HG02973 (cell line): ENCODE measurements around the gene C20orf202.

Source experiments
- ATAC-seq: cut with Tn5 transposase; IDR thresholded peaks from one replicate; pipeline ENCODE4 v1.9.1; 2021; ENCODE audit warnings: moderate library complexity; ENCODE audit not compliant: unreplicated experiment

Gene C20orf202

GRCh38 chr20:1184260-1184637 lies 19.0 kb upstream of the C20orf202 start:
- no peak for ATAC-seq

- ATAC-seq = no peak
Measured at GRCh38 chr20:1184638-1185315, 18.5 kb upstream of the C20orf202 start, which contains the start of gene TMEM74B. Gene TMEM74B, minus strand, starts transcription at chr20:1184981. Its CDS starts 1,180 bp downstream, at chr20:1183801.

GRCh38 chr20:1185316-1185741 lies 17.9 kb upstream of the C20orf202 start:
- ATAC-seq = no peak

GRCh38 chr20:1185790-1186334 lies 17.4 kb upstream of the C20orf202 start:
- no peak for ATAC-seq

- ATAC-seq = no peak
Measured at GRCh38 chr20:1186367-1186991, 16.8 kb upstream of the C20orf202 start.

- no peak for ATAC-seq
Measured at GRCh38 chr20:1187605-1188171, 15.6 kb upstream of the C20orf202 start.

GRCh38 chr20:1188347-1188746 lies 14.9 kb upstream of the C20orf202 start:
- ATAC-seq = no peak

GRCh38 chr20:1189827-1190226 lies 13.4 kb upstream of the C20orf202 start:
- no peak for ATAC-seq

- ATAC-seq = no peak
Measured at GRCh38 chr20:1190847-1191246, 12.4 kb upstream of the C20orf202 start.

GRCh38 chr20:1191299-1191698 lies 12.0 kb upstream of the C20orf202 start:
- no peak for ATAC-seq

- no peak for ATAC-seq
Measured at GRCh38 chr20:1195226-1195625, 8.0 kb upstream of the C20orf202 start.

- no peak for ATAC-seq
Measured at GRCh38 chr20:1196634-1197033, 6.6 kb upstream of the C20orf202 start.

- no peak for ATAC-seq
Measured at GRCh38 chr20:1197801-1198200, 5.5 kb upstream of the C20orf202 start.

- ATAC-seq = no peak
Measured at GRCh38 chr20:1198751-1199150, 4.5 kb upstream of the C20orf202 start.

GRCh38 chr20:1199212-1199873 lies 3.9 kb upstream of the C20orf202 start:
- no peak for ATAC-seq

- no peak for ATAC-seq
Measured at GRCh38 chr20:1199964-1200363, 3.3 kb upstream of the C20orf202 start.

GRCh38 chr20:1203630-1204029 lies 376 bp downstream of the C20orf202 start:
- no peak for ATAC-seq

- ATAC-seq = no peak
Measured at GRCh38 chr20:1204113-1204512, 859 bp downstream of the C20orf202 start.

- ATAC-seq = no peak
Measured at GRCh38 chr20:1204576-1204975, 1.3 kb downstream of the C20orf202 start.

- ATAC-seq = no peak
Measured at GRCh38 chr20:1205802-1206201, 2.5 kb downstream of the C20orf202 start.

GRCh38 chr20:1206366-1207148 lies 3.3 kb downstream of the C20orf202 start:
- ATAC-seq = no peak
